ENCODE results near the gene SHQ1. TPM values are rescaled to one million over a fixed set of nuclear protein-coding genes. Genes with fewer than 3 reads are reported as not detected.

The SHQ1 gene
- total and polyA plus RNA-seq, 9 of the 15 experiments (the other 6 are each of a cell fraction or from before 2014, with no cell fraction given): 9.2 to 25.0 (median 14.1) TPM

DNA sequence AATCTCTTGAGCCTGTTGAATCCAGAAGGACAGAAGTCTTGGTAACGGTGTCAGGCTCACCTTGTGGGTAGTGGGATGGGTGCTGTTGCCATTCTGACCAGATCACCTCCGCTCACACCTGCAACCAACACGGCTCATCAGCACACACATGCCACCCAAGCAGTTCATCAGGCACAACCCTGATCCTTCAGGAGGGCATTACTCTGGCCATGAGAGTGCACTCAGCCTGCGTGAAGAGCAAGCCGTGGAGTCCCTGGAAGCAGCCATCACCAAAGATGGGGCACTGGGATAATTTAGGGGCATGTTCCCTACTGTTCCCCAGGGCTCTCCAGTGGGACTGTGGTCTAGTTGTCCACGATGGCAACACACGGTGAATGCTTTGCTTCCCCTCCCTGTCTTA lies 120.5 kb downstream of the SHQ1 start (continued):
- TF ChIP-seq MITF (IDR thresholded peaks at IDR 0.05): no peak
- TF ChIP-seq, protein P1, sequence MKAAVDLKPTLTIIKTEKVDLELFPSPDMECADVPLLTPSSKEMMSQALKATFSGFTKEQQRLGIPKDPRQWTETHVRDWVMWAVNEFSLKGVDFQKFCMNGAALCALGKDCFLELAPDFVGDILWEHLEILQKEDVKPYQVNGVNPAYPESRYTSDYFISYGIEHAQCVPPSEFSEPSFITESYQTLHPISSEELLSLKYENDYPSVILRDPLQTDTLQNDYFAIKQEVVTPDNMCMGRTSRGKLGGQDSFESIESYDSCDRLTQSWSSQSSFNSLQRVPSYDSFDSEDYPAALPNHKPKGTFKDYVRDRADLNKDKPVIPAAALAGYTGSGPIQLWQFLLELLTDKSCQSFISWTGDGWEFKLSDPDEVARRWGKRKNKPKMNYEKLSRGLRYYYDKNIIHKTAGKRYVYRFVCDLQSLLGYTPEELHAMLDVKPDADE (conservative IDR thresholded peaks at IDR 0.05; ENCODE audit: control insufficient read depth, low read depth, low read length): no peak
- TF ChIP-seq RREB1 (CRISPR knock-in tag; IDR thresholded peaks at IDR 0.05): no peak
- TF ChIP-seq MYBL2 (IDR thresholded peaks at IDR 0.05; ENCODE audit: low read depth): no peak
- TF ChIP-seq MYBL2 (CRISPR knock-in tag; IDR thresholded peaks at IDR 0.05; ENCODE audit: borderline replicate concordance): no peak
- TF ChIP-seq GTF2A2 (tag; IDR thresholded peaks at IDR 0.05): no peak
